ENCODE results near the gene POU2AF2. TPM values are rescaled to one million over a fixed set of nuclear protein-coding genes. Genes with fewer than 3 reads are reported as not detected.
A peak's percentile ranks its signal among the peaks of the same experiment; 100 is the strongest.

Gene POU2AF2
- polyA plus RNA-seq, 3 donors, result not detected

DNA sequence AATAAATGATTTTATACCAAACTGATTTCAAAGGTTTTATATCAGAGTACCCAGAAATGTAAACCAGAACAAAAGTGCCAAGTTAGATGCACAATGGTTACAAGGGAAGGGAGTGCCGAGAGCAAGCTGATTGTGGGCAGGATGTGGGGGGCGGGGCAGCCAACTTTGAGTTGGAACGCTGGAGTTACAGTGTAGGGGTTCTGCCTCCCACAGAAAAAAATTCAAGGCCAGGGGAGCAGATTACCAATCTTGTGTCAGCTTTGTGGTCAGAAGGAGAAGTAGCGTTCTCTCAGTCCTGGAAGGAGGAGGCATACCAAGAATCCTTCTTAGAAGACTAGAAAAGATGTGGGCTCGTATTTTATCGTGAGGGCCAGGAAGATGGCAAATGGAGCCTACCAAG, 15.9 kb upstream of the POU2AF2 start:
- Histone ChIP-seq H3K4me2 (replicated peaks; ENCODE audit: extremely low read depth, low read length, poor library complexity, severe bottlenecking) (no peak overlapping the region), H3K4me3 (replicated peaks in 1 of 3; ENCODE audit: low read depth in 2 of 3, low read length in 3 of 3) (no peak overlapping the region), H3K9ac (ENCODE audit: insufficient read depth, low read length, poor library complexity, severe bottlenecking) (no peak overlapping the region), H3K27me3 (ENCODE audit: control insufficient read depth in 2 of 2, insufficient read depth in 2 of 2, low read length in 2 of 2) (peaks cover 0 to under 1% of the 10 kb centered on the region in 2 donors), H3K9me3 (replicated peaks in 1 of 2; ENCODE audit: control insufficient read depth in 1 of 2, insufficient read depth in 1 of 2, low read length in 2 of 2) (no peaks in the 10 kb centered on the region), H3K4me1 (ENCODE audit: control insufficient read depth in 1 of 2, insufficient read depth in 2 of 2, low read length in 2 of 2) (peaks cover 8 to 15% of the 10 kb centered on the region in 2 donors), H3K36me3 (replicated peaks in 1 of 2; ENCODE audit: control insufficient read depth in 1 of 2, insufficient read depth in 2 of 2, low read length in 2 of 2) (no peaks in the 10 kb centered on the region), H2AFZ (ENCODE audit: insufficient read depth, low read depth, low read length, poor library complexity, severe bottlenecking) (no peak overlapping the region), H4K20me1 (ENCODE audit: insufficient read depth, low read length) (no peaks in the 10 kb centered on the region), H3K79me2 (ENCODE audit: insufficient read depth, low read length) (no peaks in the 10 kb centered on the region), H3K27ac (ENCODE audit: low read depth in 1 of 2, low read length in 2 of 2) (no peak overlapping the region)
- H3K4me3 Mint-ChIP-seq, result no peak overlapping the region
- WGBS (ENCODE audit: insufficient coverage), result 0% methylated on average over 4 of the region's 6 CpGs
- H3K27ac Mint-ChIP-seq, result peak overlapping the region in 1 of 7 donors; percentile 26
- peaks cover 4 to 11% (median 9%) of the 10 kb centered on the region in 3 donors for H3K27me3 Mint-ChIP-seq (ENCODE audit: low read depth in 3 of 3)
- H3K36me3 Mint-ChIP-seq, result no peaks in the 10 kb centered on the region
- peaks cover 0 to 7% (median 3%) of the 10 kb centered on the region in 7 donors for H3K9me3 Mint-ChIP-seq
- no peak for DNase-seq
- TF ChIP-seq, protein P1, sequence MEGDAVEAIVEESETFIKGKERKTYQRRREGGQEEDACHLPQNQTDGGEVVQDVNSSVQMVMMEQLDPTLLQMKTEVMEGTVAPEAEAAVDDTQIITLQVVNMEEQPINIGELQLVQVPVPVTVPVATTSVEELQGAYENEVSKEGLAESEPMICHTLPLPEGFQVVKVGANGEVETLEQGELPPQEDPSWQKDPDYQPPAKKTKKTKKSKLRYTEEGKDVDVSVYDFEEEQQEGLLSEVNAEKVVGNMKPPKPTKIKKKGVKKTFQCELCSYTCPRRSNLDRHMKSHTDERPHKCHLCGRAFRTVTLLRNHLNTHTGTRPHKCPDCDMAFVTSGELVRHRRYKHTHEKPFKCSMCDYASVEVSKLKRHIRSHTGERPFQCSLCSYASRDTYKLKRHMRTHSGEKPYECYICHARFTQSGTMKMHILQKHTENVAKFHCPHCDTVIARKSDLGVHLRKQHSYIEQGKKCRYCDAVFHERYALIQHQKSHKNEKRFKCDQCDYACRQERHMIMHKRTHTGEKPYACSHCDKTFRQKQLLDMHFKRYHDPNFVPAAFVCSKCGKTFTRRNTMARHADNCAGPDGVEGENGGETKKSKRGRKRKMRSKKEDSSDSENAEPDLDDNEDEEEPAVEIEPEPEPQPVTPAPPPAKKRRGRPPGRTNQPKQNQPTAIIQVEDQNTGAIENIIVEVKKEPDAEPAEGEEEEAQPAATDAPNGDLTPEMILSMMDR (IDR thresholded peaks at IDR 0.05), result no peak
- intact Hi-C loops (cut with micrococcal nuclease), result loop anchor here (10.0 kb wide), 3 partner anchors 515 to 1025 kb away; partner anchors contain the start of gene ARHGAP20 (in 1 of the 2)
- peaks cover 20% of the 10 kb centered on the region for H3K4me1 Mint-ChIP-seq

DNA sequence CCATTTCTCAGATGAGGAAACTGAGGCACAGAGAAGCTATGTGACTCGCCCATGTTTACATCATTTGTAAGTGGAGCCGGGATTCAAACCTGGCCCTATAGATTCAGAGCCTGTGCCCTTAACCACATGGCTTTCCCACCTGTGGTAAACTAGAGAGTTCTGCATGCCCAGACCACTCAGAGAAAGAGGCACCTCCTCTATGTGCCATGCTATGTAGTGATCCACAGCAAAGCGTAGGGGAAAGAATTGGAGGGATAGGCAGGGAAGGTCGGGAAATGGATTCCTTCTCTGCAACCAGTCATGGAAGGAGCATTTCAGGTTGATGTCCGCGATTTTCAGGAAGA, 15.4 kb upstream of the POU2AF2 start:
- H3K27me3 ChIP-seq (ENCODE audit: control insufficient read depth in 2 of 2, insufficient read depth in 2 of 2, low read length in 2 of 2), result no peaks in the 10 kb centered on the region
- H3K36me3 Mint-ChIP-seq, result no peaks in the 10 kb centered on the region
- no peak overlapping the region for H3K9ac ChIP-seq (ENCODE audit: insufficient read depth, low read length, poor library complexity, severe bottlenecking)
- 50% methylated on average over 4 of the region's 6 CpGs for WGBS (ENCODE audit: insufficient coverage)
- H2AFZ ChIP-seq (ENCODE audit: insufficient read depth, low read depth, low read length, poor library complexity, severe bottlenecking), result no peak overlapping the region
- H3K4me2 ChIP-seq (replicated peaks; ENCODE audit: extremely low read depth, low read length, poor library complexity, severe bottlenecking), result peak overlapping the region; percentile 67
- H3K27ac ChIP-seq (ENCODE audit: low read depth in 1 of 2, low read length in 2 of 2), result no peak overlapping the region
- TF ChIP-seq, protein P1 (IDR thresholded peaks at IDR 0.05), result no peak
- H3K27me3 Mint-ChIP-seq (ENCODE audit: low read depth in 3 of 3), result peaks cover 5 to 7% (median 7%) of the 10 kb centered on the region in 3 donors
- intact Hi-C loops (cut with micrococcal nuclease), result loop anchor here (10.0 kb wide), 3 partner anchors 515 to 1025 kb away; partner anchors contain the start of gene ARHGAP20 (in 1 of the 2)
- no peak overlapping the region for H3K27ac Mint-ChIP-seq
- H3K4me1 Mint-ChIP-seq, result peaks cover 20% of the 10 kb centered on the region
- H3K4me3 Mint-ChIP-seq, result peak overlapping the region in 1 of 2 donors; percentile 72
- H3K4me3 ChIP-seq (replicated peaks in 1 of 3; ENCODE audit: low read depth in 2 of 3, low read length in 3 of 3), result peak overlapping the region in 1 of 3 experiments; percentile 66
- H3K36me3 ChIP-seq (replicated peaks in 1 of 2; ENCODE audit: control insufficient read depth in 1 of 2, insufficient read depth in 2 of 2, low read length in 2 of 2), result no peaks in the 10 kb centered on the region
- no peak for DNase-seq
- H4K20me1 ChIP-seq (ENCODE audit: insufficient read depth, low read length), result no peaks in the 10 kb centered on the region
- no peaks in the 10 kb centered on the region for H3K9me3 ChIP-seq (replicated peaks in 1 of 2; ENCODE audit: control insufficient read depth in 1 of 2, insufficient read depth in 1 of 2, low read length in 2 of 2)
- peaks cover 0 to 3% (median under 1%) of the 10 kb centered on the region in 7 donors for H3K9me3 Mint-ChIP-seq
- no peaks in the 10 kb centered on the region for H3K79me2 ChIP-seq (ENCODE audit: insufficient read depth, low read length)
- H3K4me1 ChIP-seq (ENCODE audit: control insufficient read depth in 1 of 2, insufficient read depth in 2 of 2, low read length in 2 of 2), result peaks cover 8 to 15% of the 10 kb centered on the region in 2 donors

Measured in CD14-positive monocyte (primary cell).